ENCODE measurements around the gene CLK2.
"Not testable (repeated sequence)": the region's sequence is repeated elsewhere in the genome, so short reads cannot be mapped to it uniquely, and the experiment has no call there.

DNA sequence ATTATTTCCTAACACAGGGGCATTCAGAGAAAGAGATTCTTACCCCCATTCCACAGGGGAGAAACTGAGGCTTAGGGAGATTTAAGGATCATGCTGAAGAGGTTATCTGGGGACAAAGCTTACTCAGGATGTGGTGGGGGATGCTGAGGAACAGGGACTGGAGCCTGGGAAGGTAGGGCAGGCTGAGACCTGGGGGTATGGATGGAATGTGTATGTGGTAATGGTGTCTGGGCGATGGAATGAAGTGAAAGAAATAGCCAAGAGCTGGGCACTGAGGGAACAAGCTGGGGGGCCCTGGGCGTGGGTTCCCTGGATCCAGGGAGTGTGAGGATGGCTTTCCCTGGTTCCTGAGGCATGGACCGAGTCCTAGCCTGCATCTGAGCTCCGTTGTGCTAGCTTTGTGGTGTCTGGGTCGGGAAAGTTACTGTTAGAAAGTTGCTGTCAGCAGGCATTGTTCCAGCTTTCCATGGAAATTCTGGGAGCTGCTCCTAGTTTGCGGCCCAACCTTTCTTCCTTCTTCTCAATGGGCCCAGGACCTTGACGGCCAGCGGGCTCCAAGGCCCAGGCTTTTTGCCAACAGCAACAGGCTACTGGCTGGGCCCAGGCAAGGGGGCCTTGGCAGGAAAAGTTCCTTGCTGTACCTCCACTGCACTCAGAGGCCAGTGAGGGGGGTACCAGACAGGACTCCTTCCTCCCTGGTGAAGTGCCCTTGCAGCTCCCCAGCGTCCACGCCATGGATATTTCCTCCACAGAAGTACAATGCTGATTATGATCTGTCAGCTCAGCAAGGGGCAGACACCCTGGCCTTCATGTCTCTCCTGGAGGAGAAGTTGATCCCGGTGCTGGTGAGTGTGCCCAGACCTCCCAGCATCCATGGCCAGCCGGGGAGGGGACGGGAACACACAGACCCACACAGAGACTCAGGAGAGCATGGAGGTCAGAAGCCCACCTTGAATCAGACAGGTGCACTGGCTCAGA lies 41.0 kb downstream of the CLK2 start:
- TF ChIP-seq, protein P1, sequence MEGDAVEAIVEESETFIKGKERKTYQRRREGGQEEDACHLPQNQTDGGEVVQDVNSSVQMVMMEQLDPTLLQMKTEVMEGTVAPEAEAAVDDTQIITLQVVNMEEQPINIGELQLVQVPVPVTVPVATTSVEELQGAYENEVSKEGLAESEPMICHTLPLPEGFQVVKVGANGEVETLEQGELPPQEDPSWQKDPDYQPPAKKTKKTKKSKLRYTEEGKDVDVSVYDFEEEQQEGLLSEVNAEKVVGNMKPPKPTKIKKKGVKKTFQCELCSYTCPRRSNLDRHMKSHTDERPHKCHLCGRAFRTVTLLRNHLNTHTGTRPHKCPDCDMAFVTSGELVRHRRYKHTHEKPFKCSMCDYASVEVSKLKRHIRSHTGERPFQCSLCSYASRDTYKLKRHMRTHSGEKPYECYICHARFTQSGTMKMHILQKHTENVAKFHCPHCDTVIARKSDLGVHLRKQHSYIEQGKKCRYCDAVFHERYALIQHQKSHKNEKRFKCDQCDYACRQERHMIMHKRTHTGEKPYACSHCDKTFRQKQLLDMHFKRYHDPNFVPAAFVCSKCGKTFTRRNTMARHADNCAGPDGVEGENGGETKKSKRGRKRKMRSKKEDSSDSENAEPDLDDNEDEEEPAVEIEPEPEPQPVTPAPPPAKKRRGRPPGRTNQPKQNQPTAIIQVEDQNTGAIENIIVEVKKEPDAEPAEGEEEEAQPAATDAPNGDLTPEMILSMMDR (IDR thresholded peaks at IDR 0.05; ENCODE audit: insufficient read depth, low read length) = not testable (repeated sequence)
- TF ChIP-seq POLR2AphosphoS5 (IDR thresholded peaks at IDR 0.05; ENCODE audit: low read depth); SPI1 (IDR thresholded peaks at IDR 0.05; ENCODE audit: borderline replicate concordance, low read depth): not testable (repeated sequence)

Data from HL-60 (cell line).